ENCODE measurements around the gene NET1. TPM values are rescaled to one million over a fixed set of nuclear protein-coding genes. Genes with fewer than 3 reads are reported as not detected.

Gene NET1
- total RNA-seq, 4 donors from 2014 or later: 50.9 to 151 (median 112) TPM

DNA sequence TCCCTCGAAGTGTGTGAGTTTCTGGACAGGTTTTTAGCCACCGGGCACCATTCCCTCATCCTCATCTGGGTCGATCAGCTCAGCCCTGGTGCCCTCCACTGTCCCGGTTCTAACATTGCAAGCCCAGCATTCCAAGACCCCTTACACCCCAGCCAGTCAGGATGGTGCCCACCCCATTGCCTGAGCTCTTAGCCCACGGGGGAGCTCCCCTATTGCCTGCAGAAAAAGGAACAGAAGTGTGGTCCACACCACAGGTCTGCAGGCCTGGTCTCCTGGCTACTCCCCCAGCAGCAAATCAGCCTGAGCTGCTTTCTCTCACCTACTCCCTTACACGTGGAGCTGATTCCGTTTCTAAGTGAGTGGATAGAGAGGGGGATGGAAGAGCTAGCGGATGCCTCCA lies 82.3 kb downstream of the NET1 start:
- Histone ChIP-seq H3K4me1 (peaks cover 21% of the 10 kb centered on the region in 2 donors), H3K9me3 (no peaks in the 10 kb centered on the region), H3K27ac (no peak overlapping the region), H3K4me3 (replicated peaks in 1 of 3) (no peak overlapping the region), H3K27me3 (no peaks in the 10 kb centered on the region), H3K36me3 (no peaks in the 10 kb centered on the region)
- intact Hi-C loops (cut with DNase I): no loop called here
- TF ChIP-seq POLR2A (IDR thresholded peaks at IDR 0.05): no peak
- TF ChIP-seq, protein P1, sequence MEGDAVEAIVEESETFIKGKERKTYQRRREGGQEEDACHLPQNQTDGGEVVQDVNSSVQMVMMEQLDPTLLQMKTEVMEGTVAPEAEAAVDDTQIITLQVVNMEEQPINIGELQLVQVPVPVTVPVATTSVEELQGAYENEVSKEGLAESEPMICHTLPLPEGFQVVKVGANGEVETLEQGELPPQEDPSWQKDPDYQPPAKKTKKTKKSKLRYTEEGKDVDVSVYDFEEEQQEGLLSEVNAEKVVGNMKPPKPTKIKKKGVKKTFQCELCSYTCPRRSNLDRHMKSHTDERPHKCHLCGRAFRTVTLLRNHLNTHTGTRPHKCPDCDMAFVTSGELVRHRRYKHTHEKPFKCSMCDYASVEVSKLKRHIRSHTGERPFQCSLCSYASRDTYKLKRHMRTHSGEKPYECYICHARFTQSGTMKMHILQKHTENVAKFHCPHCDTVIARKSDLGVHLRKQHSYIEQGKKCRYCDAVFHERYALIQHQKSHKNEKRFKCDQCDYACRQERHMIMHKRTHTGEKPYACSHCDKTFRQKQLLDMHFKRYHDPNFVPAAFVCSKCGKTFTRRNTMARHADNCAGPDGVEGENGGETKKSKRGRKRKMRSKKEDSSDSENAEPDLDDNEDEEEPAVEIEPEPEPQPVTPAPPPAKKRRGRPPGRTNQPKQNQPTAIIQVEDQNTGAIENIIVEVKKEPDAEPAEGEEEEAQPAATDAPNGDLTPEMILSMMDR (IDR thresholded peaks at IDR 0.05): no peak
- DNase-seq: no peak
- 90 to 93% methylated on average over 8 of the region's 8 CpGs for WGBS, 2 donors

DNA sequence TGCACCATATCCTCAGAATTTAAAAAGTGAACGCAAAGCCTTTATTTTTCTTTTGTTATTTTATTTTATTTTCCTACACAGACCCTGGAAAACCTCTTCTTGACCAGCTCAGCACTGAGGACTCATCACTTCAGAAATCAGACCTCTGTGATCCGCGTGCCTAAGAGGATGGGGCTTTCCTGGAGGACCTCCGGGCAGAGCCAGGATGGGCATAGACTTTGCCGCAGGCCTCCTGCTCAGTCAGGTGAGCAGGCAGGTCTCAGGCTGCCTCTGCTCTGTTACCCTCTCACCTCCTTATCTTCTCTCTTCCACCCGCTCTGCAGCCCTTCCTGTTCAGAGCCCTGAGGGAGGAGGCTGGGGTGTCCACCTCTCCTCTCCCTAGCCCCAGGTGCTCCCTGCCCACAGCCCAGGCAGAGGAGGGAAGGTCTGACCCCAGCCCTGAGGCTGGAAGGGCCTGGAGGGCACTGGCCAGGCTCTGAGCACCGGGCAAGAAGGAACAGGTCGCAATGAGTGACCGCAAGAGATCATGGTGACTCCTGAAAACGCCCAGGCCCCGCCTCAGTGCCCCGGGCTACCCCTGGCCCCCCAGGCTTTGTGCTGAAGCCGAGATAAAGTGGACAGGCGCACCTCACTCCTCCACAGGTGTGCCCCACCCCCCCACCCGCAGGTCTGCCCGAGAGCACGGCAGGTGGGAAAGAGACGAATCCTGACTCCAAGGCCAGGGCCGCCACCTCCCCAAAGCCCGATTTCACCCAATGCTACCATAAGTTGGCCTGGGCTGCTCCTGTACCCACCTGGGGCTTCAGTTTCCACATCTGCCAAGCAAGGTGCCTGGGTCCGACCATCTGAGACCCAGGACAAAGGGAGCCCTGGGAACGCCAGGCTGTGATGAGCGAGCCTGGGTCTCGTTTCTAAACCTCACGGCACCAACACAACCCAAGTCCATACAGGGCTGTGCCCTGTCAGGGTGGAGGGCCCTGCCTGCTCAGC lies 84.2 kb downstream of the NET1 start:
- WGBS, 2 donors: 57 to 77% methylated on average over 14 to 15 of the region's 25 CpGs
- peak; percentile 50 to 61 for DNase-seq
- intact Hi-C loops (cut with DNase I): no loop called here

DNA sequence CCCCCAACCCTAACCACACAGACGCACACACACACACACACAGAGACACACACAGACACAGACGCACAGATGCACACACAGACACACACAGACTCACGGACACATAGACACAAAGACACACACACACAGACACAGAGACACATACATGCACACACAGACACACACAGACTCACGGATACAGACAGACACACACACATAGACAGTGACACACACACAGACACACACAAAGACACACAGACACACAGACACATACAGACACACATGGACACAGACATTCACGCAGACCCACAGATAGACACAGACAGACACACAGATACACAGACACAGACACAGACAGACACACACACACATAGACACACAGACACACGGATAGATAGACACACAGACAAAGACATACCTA lies 84.9 kb downstream of the NET1 start:
- TF ChIP-seq, protein P1 (IDR thresholded peaks at IDR 0.05): no peak
- TF ChIP-seq POLR2A (IDR thresholded peaks at IDR 0.05): no peak

More for the DNA sequence above, 84.2 kb downstream of the NET1 start:
- no peak for TF ChIP-seq POLR2A (IDR thresholded peaks at IDR 0.05)
- TF ChIP-seq, protein P1 (IDR thresholded peaks at IDR 0.05): no peak
- no peaks in the 10 kb centered on the region for H3K9me3 ChIP-seq
- H3K27ac ChIP-seq: peak overlapping the region; percentile 10 to 39 (median 36)
- H3K4me1 ChIP-seq: peaks cover 13 to 24% of the 10 kb centered on the region in 2 donors
- H3K27me3 ChIP-seq: no peaks in the 10 kb centered on the region
- no peaks in the 10 kb centered on the region for H3K36me3 ChIP-seq
- H3K4me3 ChIP-seq (replicated peaks in 1 of 3): no peak overlapping the region

DNA sequence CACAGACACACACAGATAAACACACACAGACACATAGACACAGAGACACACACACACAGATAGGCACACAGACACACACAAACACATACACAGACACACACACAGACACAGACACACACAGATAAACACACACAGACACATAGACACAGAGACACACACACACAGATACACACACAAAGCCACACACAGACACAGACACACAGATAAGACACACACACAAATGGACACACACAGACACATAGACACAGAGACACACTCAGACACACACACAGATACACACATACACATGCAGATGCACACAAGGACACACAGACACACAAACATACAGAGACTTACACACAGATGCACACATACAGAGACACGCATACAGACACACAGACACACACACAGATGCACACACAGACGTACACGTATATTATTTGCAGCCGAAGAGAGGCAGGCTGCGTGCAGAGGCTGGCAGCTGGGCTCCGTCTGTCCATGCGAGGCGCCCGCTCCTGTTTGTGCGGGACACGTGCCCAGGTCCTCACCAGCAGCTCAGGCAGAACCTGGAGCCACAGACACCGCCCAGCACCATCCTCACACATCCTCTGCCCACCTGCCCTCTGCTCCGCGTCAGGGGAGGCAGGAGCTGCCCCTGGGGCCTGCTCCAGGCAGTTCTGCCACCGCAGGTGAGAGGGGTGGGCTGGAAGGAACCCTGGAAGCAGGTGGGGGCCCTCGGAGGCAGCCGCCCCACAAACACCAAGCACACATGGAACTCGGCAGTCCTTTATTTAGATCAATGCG lies 85.8 kb downstream of the NET1 start:
- Histone ChIP-seq H3K27me3 (no peaks in the 10 kb centered on the region), H3K9me3 (no peaks in the 10 kb centered on the region), H3K27ac (no peak overlapping the region), H3K36me3 (no peaks in the 10 kb centered on the region), H3K4me1 (peaks cover 29 to 39% of the 10 kb centered on the region in 2 donors), H3K4me3 (replicated peaks in 1 of 3) (no peak overlapping the region)
- WGBS, 2 donors: 86 to 91% methylated on average over 8 to 18 of the region's 19 CpGs
- intact Hi-C loops (cut with DNase I): no loop called here
- no peak for TF ChIP-seq POLR2A (IDR thresholded peaks at IDR 0.05)
- TF ChIP-seq, protein P1 (IDR thresholded peaks at IDR 0.05): no peak
- DNase-seq: no peak

More for the DNA sequence above, 84.9 kb downstream of the NET1 start:
- Histone ChIP-seq H3K4me3 (replicated peaks in 1 of 3) (no peak overlapping the region), H3K4me1 (peaks cover 21 to 31% of the 10 kb centered on the region in 2 donors), H3K36me3 (no peaks in the 10 kb centered on the region), H3K9me3 (no peaks in the 10 kb centered on the region), H3K27me3 (no peaks in the 10 kb centered on the region), H3K27ac (no peak overlapping the region)
- whole genome bisulfite sequencing, 2 donors: 88 to 96% methylated on average over 6 of the region's 6 CpGs
- DNase-seq: no peak
- intact Hi-C loops (cut with DNase I): no loop called here

Measured in thyroid gland (tissue), 4 donors.